Sigmoid colon (tissue), 4 donors: Measurements from ENCODE around the gene GABRE.

Experiments
- EP300 ChIP-seq, 4 donors: sonication (generic); formaldehyde crosslinking; IDR thresholded peaks; one replicate each; pipeline ENCODE4 v1.6.1; 2017; ENCODE audit warnings: antibody characterized with exemption in 4 of 4
- TF ChIP-seq, protein P1 (sequence below), 4 experiments: fragments of 450-650 bp in 3 of 4; fragments of 200-600 bp in 1 of 4; IDR thresholded peaks; one replicate each; pipeline ENCODE4 v1.5.1; 2016 to 2019; ENCODE audit warnings: antibody characterized with exemption in 4 of 4, mild to moderate bottlenecking in 3 of 4, moderate library complexity in 2 of 4

DNA sequence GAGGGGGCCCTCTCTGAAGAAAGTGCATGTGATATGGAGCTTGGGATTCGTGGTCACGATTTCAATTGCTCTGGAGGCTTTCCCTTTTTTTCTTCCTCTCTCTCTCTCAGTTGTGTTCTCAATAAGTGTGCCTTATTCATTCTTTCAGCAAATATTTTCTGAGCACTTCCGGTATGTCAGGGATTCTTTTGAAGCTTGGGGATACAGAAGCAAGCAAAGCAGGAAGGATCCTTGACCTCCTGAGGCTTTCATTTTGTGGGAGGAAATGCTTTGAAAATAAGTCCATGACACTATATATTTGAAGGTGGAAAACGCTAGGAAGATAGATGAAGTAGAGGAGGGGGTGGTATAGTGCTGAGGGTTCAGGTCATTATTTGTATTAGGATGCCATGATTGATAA is 12.6 kb upstream of the GABRE start:
- TF ChIP-seq, protein P1, sequence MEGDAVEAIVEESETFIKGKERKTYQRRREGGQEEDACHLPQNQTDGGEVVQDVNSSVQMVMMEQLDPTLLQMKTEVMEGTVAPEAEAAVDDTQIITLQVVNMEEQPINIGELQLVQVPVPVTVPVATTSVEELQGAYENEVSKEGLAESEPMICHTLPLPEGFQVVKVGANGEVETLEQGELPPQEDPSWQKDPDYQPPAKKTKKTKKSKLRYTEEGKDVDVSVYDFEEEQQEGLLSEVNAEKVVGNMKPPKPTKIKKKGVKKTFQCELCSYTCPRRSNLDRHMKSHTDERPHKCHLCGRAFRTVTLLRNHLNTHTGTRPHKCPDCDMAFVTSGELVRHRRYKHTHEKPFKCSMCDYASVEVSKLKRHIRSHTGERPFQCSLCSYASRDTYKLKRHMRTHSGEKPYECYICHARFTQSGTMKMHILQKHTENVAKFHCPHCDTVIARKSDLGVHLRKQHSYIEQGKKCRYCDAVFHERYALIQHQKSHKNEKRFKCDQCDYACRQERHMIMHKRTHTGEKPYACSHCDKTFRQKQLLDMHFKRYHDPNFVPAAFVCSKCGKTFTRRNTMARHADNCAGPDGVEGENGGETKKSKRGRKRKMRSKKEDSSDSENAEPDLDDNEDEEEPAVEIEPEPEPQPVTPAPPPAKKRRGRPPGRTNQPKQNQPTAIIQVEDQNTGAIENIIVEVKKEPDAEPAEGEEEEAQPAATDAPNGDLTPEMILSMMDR (IDR thresholded peaks at IDR 0.05): no peak
- TF ChIP-seq EP300 (IDR thresholded peaks at IDR 0.05): no peak
